ENCODE data around the gene ARHGEF28.
A peak's percentile ranks its signal among the peaks of the same experiment; 100 is the strongest.

Gene ARHGEF28

GRCh38 chr5:73856997-73857396 lies 231.0 kb downstream of the ARHGEF28 start:
- DNase-seq (ENCODE audit: low read depth, low spot score), result no peak

- no peak for DNase-seq (ENCODE audit: low read depth, low spot score)
Measured at GRCh38 chr5:73857446-73857845, 231.4 kb downstream of the ARHGEF28 start.

GRCh38 chr5:73858054-73858453 lies 232.1 kb downstream of the ARHGEF28 start:
- DNase-seq (ENCODE audit: low read depth, low spot score), result no peak

- DNase-seq (ENCODE audit: low read depth, low spot score), result no peak
Measured at GRCh38 chr5:73858776-73859175, 232.8 kb downstream of the ARHGEF28 start.

- no peak for DNase-seq (ENCODE audit: low read depth, low spot score)
Measured at GRCh38 chr5:73859696-73860095, 233.7 kb downstream of the ARHGEF28 start.

GRCh38 chr5:73861313-73861988 lies 235.5 kb downstream of the ARHGEF28 start:
- DNase-seq (ENCODE audit: low read depth, low spot score), result no peak

GRCh38 chr5:73862796-73863195 lies 236.8 kb downstream of the ARHGEF28 start:
- DNase-seq (ENCODE audit: low read depth, low spot score), result no peak

GRCh38 chr5:73863876-73864275 lies 237.9 kb downstream of the ARHGEF28 start:
- no peak for DNase-seq (ENCODE audit: low read depth, low spot score)

GRCh38 chr5:73865315-73865714 lies 239.3 kb downstream of the ARHGEF28 start:
- DNase-seq (ENCODE audit: low read depth, low spot score), result no peak

GRCh38 chr5:73867345-73868335 lies 241.6 kb downstream of the ARHGEF28 start:
- DNase-seq (ENCODE audit: low read depth, low spot score), result no peak

- no peak for DNase-seq (ENCODE audit: low read depth, low spot score)
Measured at GRCh38 chr5:73883646-73884045, 257.6 kb downstream of the ARHGEF28 start.

GRCh38 chr5:73887688-73888087 lies 261.7 kb downstream of the ARHGEF28 start:
- no peak for DNase-seq (ENCODE audit: low read depth, low spot score)

GRCh38 chr5:73890569-73890968 lies 264.6 kb downstream of the ARHGEF28 start:
- DNase-seq (ENCODE audit: low read depth, low spot score), result no peak

- no peak for DNase-seq (ENCODE audit: low read depth, low spot score)
Measured at GRCh38 chr5:73892218-73892617, 266.2 kb downstream of the ARHGEF28 start.

GRCh38 chr5:73892806-73893205 lies 266.8 kb downstream of the ARHGEF28 start:
- DNase-seq (ENCODE audit: low read depth, low spot score), result peak; percentile 27

- no peak for DNase-seq (ENCODE audit: low read depth, low spot score)
Measured at GRCh38 chr5:73893813-73894212, 267.8 kb downstream of the ARHGEF28 start.

GRCh38 chr5:73894860-73895259 lies 268.9 kb downstream of the ARHGEF28 start:
- DNase-seq (ENCODE audit: low read depth, low spot score), result no peak

- DNase-seq (ENCODE audit: low read depth, low spot score), result no peak
Measured at GRCh38 chr5:73895471-73895870, 269.5 kb downstream of the ARHGEF28 start.

GRCh38 chr5:73896097-73896496 lies 270.1 kb downstream of the ARHGEF28 start:
- no peak for DNase-seq (ENCODE audit: low read depth, low spot score)

GRCh38 chr5:73896668-73897067 lies 270.7 kb downstream of the ARHGEF28 start:
- no peak for DNase-seq (ENCODE audit: low read depth, low spot score)

GRCh38 chr5:73897893-73898292 lies 271.9 kb downstream of the ARHGEF28 start:
- no peak for DNase-seq (ENCODE audit: low read depth, low spot score)

GRCh38 chr5:73899055-73899454 lies 273.1 kb downstream of the ARHGEF28 start:
- no peak for DNase-seq (ENCODE audit: low read depth, low spot score)

- no peak for DNase-seq (ENCODE audit: low read depth, low spot score)
Measured at GRCh38 chr5:73899916-73900315, 273.9 kb downstream of the ARHGEF28 start.
